CD14-positive monocyte (primary cell): ENCODE results near the gene CERKL. TPM values are rescaled to one million over a fixed set of nuclear protein-coding genes. Genes with fewer than 3 reads are reported as not detected.
A peak's percentile ranks its signal among the peaks of the same experiment; 100 is the strongest.

Source experiments
- DNase-seq, 3 donors: peaks; one replicate each; pipeline ENCODE4 v3.0.0-alpha.2; 2011 to 2022
- H2AFZ ChIP-seq: 2 replicates; pipeline ENCODE4 v1.6.0; 2012; ENCODE audit warnings: mild to moderate bottlenecking, low read depth, low read length, inconsistent platforms; ENCODE audit not compliant: insufficient read depth, poor library complexity, severe bottlenecking
- H3K27ac ChIP-seq, 2 donors: 1 replicate in 1 of 2; 2 replicates in 1 of 2; pipeline ENCODE4 v1.5.1; 2012 to 2013; ENCODE audit warnings: low read length in 2 of 2, control low read depth in 1 of 2, inconsistent platforms in 1 of 2, low read depth in 1 of 2, mild to moderate bottlenecking in 1 of 2
- H3K27me3 ChIP-seq, 2 donors: one replicate each; pipeline versions ENCODE4 v1.6.0 to v1.6.1; 2011 to 2013; ENCODE audit warnings: low read length in 2 of 2; ENCODE audit not compliant: control insufficient read depth in 2 of 2, insufficient read depth in 2 of 2
- H3K36me3 ChIP-seq, 2 donors: replicated peaks in 1 of 2; 1 replicate in 1 of 2; 2 replicates in 1 of 2; pipeline versions ENCODE4 v1.5.1 to v1.6.1; 2012 to 2013; ENCODE audit warnings: low read length in 2 of 2, control low read depth in 1 of 2, inconsistent platforms in 1 of 2, mild to moderate bottlenecking in 1 of 2; ENCODE audit not compliant: insufficient read depth in 2 of 2, control insufficient read depth in 1 of 2
- H3K4me1 ChIP-seq, 2 donors: 1 replicate in 1 of 2; 2 replicates in 1 of 2; pipeline versions ENCODE4 v1.5.1 to v1.6.1; 2012 to 2013; ENCODE audit warnings: low read length in 2 of 2, control low read depth in 1 of 2, inconsistent platforms in 1 of 2, mild to moderate bottlenecking in 1 of 2, moderate library complexity in 1 of 2; ENCODE audit not compliant: insufficient read depth in 2 of 2, control insufficient read depth in 1 of 2
- H3K4me2 ChIP-seq: replicated peaks from 2 replicates; pipeline ENCODE3; 2012; ENCODE audit warnings: low read length, moderate library complexity, mild to moderate bottlenecking; ENCODE audit not compliant: poor library complexity, severe bottlenecking; ENCODE audit errors: extremely low read depth
- H3K4me3 ChIP-seq, 3 experiments: fragments of 200-600 bp in 1 of 3; sonication (generic) in 1 of 3; replicated peaks in 1 of 3; 1 replicate in 2 of 3; 2 replicates in 1 of 3; pipeline ENCODE4 v1.5.1; 2011 to 2013; ENCODE audit warnings: low read length in 3 of 3, mild to moderate bottlenecking in 3 of 3, control low read depth in 2 of 3, low read depth in 2 of 3, inconsistent platforms in 1 of 3, moderate library complexity in 1 of 3
- H3K79me2 ChIP-seq: 2 replicates; pipeline ENCODE4 v1.6.0; 2012; ENCODE audit warnings: mild to moderate bottlenecking, control low read depth, inconsistent platforms, low read length, moderate library complexity; ENCODE audit not compliant: insufficient read depth
- H3K9ac ChIP-seq: 2 replicates; pipeline ENCODE4 v1.6.0; 2017; ENCODE audit warnings: low read length, mild to moderate bottlenecking; ENCODE audit not compliant: insufficient read depth, poor library complexity, severe bottlenecking
- H3K9me3 ChIP-seq, 2 donors: replicated peaks in 1 of 2; 1 replicate in 1 of 2; 2 replicates in 1 of 2; pipeline versions ENCODE4 v1.5.1 to v1.6.1; 2012 to 2013; ENCODE audit warnings: low read length in 2 of 2, control low read depth in 1 of 2; ENCODE audit not compliant: control insufficient read depth in 1 of 2, insufficient read depth in 1 of 2
- H4K20me1 ChIP-seq: 2 replicates; pipeline ENCODE4 v1.6.0; 2012; ENCODE audit warnings: mild to moderate bottlenecking, low read length, control low read depth, moderate library complexity; ENCODE audit not compliant: insufficient read depth
- H3K27ac Mint-ChIP-seq, 7 donors: one replicate each; pipeline ENCODE4 v1.8.0; 2020; ENCODE audit warnings: mild to moderate bottlenecking in 7 of 7, mixed read lengths in 7 of 7, moderate library complexity in 6 of 7, inconsistent platforms in 2 of 7
- H3K27me3 Mint-ChIP-seq, 3 donors: one replicate each; pipeline ENCODE4 v1.8.0; 2021 to 2022; ENCODE audit warnings: low read depth in 3 of 3, mild to moderate bottlenecking in 3 of 3, mixed read lengths in 3 of 3, moderate library complexity in 3 of 3, inconsistent platforms in 1 of 3
- H3K36me3 Mint-ChIP-seq, 2 donors: one replicate each; pipeline ENCODE4 v1.8.0; 2020; ENCODE audit warnings: mixed read lengths in 2 of 2, inconsistent platforms in 1 of 2, mild to moderate bottlenecking in 1 of 2
- H3K4me1 Mint-ChIP-seq: one replicate; pipeline ENCODE4 v1.8.0; 2020; ENCODE audit warnings: mild to moderate bottlenecking, mixed read lengths
- H3K4me3 Mint-ChIP-seq, 2 donors: one replicate each; pipeline ENCODE4 v1.8.0; 2020; ENCODE audit warnings: mild to moderate bottlenecking in 2 of 2, mixed read lengths in 2 of 2, moderate library complexity in 1 of 2
- H3K9me3 Mint-ChIP-seq, 7 donors: one replicate each; pipeline ENCODE4 v1.8.0; 2020 to 2022; ENCODE audit warnings: mixed read lengths in 7 of 7, mild to moderate bottlenecking in 6 of 7, moderate library complexity in 6 of 7, inconsistent platforms in 2 of 7
- CTCF ChIP-seq: fragments of 200-600 bp; IDR thresholded peaks from one replicate; pipeline ENCODE4 v1.8.0; 2022; ENCODE audit warnings: antibody characterized with exemption, mild to moderate bottlenecking
- WGBS: methylation state at CpG from one replicate; pipeline ENCODE4 v1.1.5; 2013; ENCODE audit warnings: missing lambda C conversion rate; ENCODE audit not compliant: insufficient coverage; 5-methylcytosine and 5-hydroxymethylcytosine counted together
- intact Hi-C, 2 donors: fragments of 100-400 bp; cut with micrococcal nuclease; formaldehyde crosslinking; loops; one replicate each; pipeline versions ENCODE4 v1.15.0 to v1.15.1; 2023
- polyA plus RNA-seq, 3 donors: library from polyadenylated mRNA; depleted of rRNA in 1 of 3; unstranded in 2 of 3; stranded (reverse) in 1 of 3; fragments of 300-500 nt in 2 of 3; fragments of >200 nt in 1 of 3; fragmentation: Illumina TruSeq in 2 of 3; gene quantifications; 1 replicate in 2 of 3; 2 replicates in 1 of 3; pipeline ENCODE4 v1.2.3, GENCODE V29; 2012 to 2021

CERKL gene
- polyA plus RNA-seq, 3 donors, result 0.12 to 16.3 (median 8.6) TPM

- no peaks in the 10 kb centered on the region for H4K20me1 ChIP-seq
- peaks cover 46% of the 10 kb centered on the region for H3K4me1 Mint-ChIP-seq
- peaks cover 14 to 40% of the 10 kb centered on the region in 2 donors for H3K9me3 ChIP-seq
- no peak overlapping the region for H3K4me3 ChIP-seq
- DNase-seq, result no peak
- H3K79me2 ChIP-seq, result no peaks in the 10 kb centered on the region
- peaks cover 71 to 81% (median 74%) of the 10 kb centered on the region in 3 donors for H3K27me3 Mint-ChIP-seq
- no peak for TF ChIP-seq CTCF
- WGBS, result 4% methylated on average over 17 of the region's 21 CpGs
- H3K36me3 ChIP-seq, result no peaks in the 10 kb centered on the region
- peak overlapping the region in 1 of 2 donors; percentile 89 for H3K4me3 Mint-ChIP-seq
- peaks cover 3 to 43% (median 38%) of the 10 kb centered on the region in 7 donors for H3K9me3 Mint-ChIP-seq
- H3K4me2 ChIP-seq, result no peak overlapping the region
- H2AFZ ChIP-seq, result no peak overlapping the region
- intact Hi-C loops, result no loop called here
- H3K27ac ChIP-seq, result no peak overlapping the region
- peaks cover 68 to 73% of the 10 kb centered on the region in 2 donors for H3K27me3 ChIP-seq
- H3K9ac ChIP-seq, result no peak overlapping the region
- H3K27ac Mint-ChIP-seq, result peak overlapping the region in 1 of 7 donors; percentile 39
- H3K36me3 Mint-ChIP-seq, result peaks cover 14 to 20% of the 10 kb centered on the region in 2 donors
- peaks cover 30 to 33% of the 10 kb centered on the region in 2 donors for H3K4me1 ChIP-seq
Measured at GRCh38 chr2:181685150-181685688, 28.3 kb upstream of the CERKL start.

- DNase-seq, result no peak
- no peaks in the 10 kb centered on the region for H3K79me2 ChIP-seq
- 13% methylated on average over 16 of the region's 26 CpGs for WGBS
- peak overlapping the region in 1 of 2 donors; percentile 89 for H3K4me3 Mint-ChIP-seq
- peaks cover 14 to 45% of the 10 kb centered on the region in 2 donors for H3K9me3 ChIP-seq
- peaks cover 14 to 20% of the 10 kb centered on the region in 2 donors for H3K36me3 Mint-ChIP-seq
- H2AFZ ChIP-seq, result no peak overlapping the region
- no peak overlapping the region for H3K4me2 ChIP-seq
- no peak overlapping the region for H3K4me3 ChIP-seq
- H3K4me1 Mint-ChIP-seq, result peaks cover 46% of the 10 kb centered on the region
- peaks cover 74 to 79% of the 10 kb centered on the region in 2 donors for H3K27me3 ChIP-seq
- peak overlapping the region in 2 of 7 donors; percentile 39 to 47 for H3K27ac Mint-ChIP-seq
- no peak overlapping the region for H3K27ac ChIP-seq
- no peaks in the 10 kb centered on the region for H4K20me1 ChIP-seq
- intact Hi-C loops, result no loop called here
- no peak for TF ChIP-seq CTCF
- H3K4me1 ChIP-seq, result peaks cover 31 to 34% of the 10 kb centered on the region in 2 donors
- H3K9me3 Mint-ChIP-seq, result peaks cover 3 to 43% (median 38%) of the 10 kb centered on the region in 7 donors
- H3K36me3 ChIP-seq, result no peaks in the 10 kb centered on the region
- peaks cover 77 to 87% (median 80%) of the 10 kb centered on the region in 3 donors for H3K27me3 Mint-ChIP-seq
- H3K9ac ChIP-seq, result no peak overlapping the region
Measured at GRCh38 chr2:181684454-181685149, 27.7 kb upstream of the CERKL start.
